ENCODE data around the gene ESF1. TPM values are rescaled to one million over a fixed set of nuclear protein-coding genes. Genes with fewer than 3 reads are reported as not detected.

The ESF1 gene
- total and polyA plus RNA-seq, 2 of the 8 experiments (the other 6 are each of a cell fraction or from before 2014, with no cell fraction given): 1.1 to 32.9 TPM

DNA sequence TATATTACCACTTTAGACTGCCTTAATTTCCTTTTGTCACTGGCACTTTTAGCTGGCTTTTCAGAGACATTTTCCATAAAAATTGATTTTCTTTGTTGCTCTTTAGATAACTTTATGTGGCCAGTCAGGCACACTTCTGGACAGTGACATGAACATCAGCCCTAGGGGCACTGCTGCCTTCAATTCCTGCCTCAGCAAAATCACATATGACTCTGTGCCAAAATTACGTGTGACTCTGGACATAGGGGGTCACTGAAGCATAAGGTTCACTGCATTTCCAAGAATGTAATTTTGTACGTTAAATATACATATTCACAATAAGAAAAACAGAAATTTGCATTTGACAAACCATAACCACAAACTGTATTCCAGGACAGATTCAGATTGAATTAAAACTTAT lies 66.5 kb downstream of the ESF1 start:
- H2BK15ac ChIP-seq (ENCODE audit: low read length): no peak overlapping the region
- H2BK5ac ChIP-seq (ENCODE audit: low read depth, low read length): no peak overlapping the region
- no peak overlapping the region for H4K8ac ChIP-seq (ENCODE audit: extremely low read depth, insufficient read depth, low read length)
- ChIA-PET POLR2A (ENCODE audit: partially characterized antibody) (no interaction called here), CTCF (ENCODE audit: partially characterized antibody) (interaction anchor here (0.6 to 0.7 kb wide), 2 partner anchors 18 to 415 kb away, joined by 3 to 4 read pairs; no protein-coding TSS in a partner anchor)
- no peak overlapping the region for H2AFZ ChIP-seq (ENCODE audit: low read length)
- 97% methylated on average over 2 of the region's 2 CpGs; no CpG with 5 or more reads in 1 of the 2 experiments for WGBS, 2 experiments (ENCODE audit: extremely low coverage in 1 of 2, insufficient coverage in 1 of 2, insufficient read length in 1 of 2, insufficient replicate concordance in 2 of 2, low coverage in 1 of 2, low lambda C conversion rate in 2 of 2, missing lambda C conversion rate in 1 of 2)
- H3K23me2 ChIP-seq (ENCODE audit: low read depth, low read length): no peaks in the 10 kb centered on the region
- H2BK12ac ChIP-seq (ENCODE audit: low read depth, low read length): no peak overlapping the region
- peak overlapping the region; percentile 26 for H4K5ac ChIP-seq (ENCODE audit: insufficient read length, low read depth, low read length)
- H3K56ac ChIP-seq (replicated peaks; ENCODE audit: insufficient read length, low read depth, low read length): no peak overlapping the region
- DNase-seq (ENCODE audit: low read depth in 1 of 2, low spot score in 2 of 2) (no peak), FAIRE-seq (no peak)
- H4K20me1 ChIP-seq (replicated peaks in 1 of 2; ENCODE audit: control insufficient read depth in 1 of 2, insufficient read depth in 2 of 2, low read length in 2 of 2): peaks cover 3% of the 10 kb centered on the region in 2 experiments
- no peaks in the 10 kb centered on the region for H3K9me3 ChIP-seq (ENCODE audit: insufficient read depth in 2 of 2, low read depth in 1 of 2, low read length in 1 of 2)
- H3K79me2 ChIP-seq (ENCODE audit: control insufficient read depth in 1 of 2, insufficient read depth in 2 of 2, low read length in 2 of 2): no peaks in the 10 kb centered on the region
- H3K79me1 ChIP-seq (ENCODE audit: low read depth, low read length): peaks cover 2% of the 10 kb centered on the region; the same call in 1 of the 2 replicates
- no peak overlapping the region for H2AK5ac ChIP-seq (ENCODE audit: low read depth, low read length)
- H3K36me3 ChIP-seq (ENCODE audit: control insufficient read depth in 2 of 4, insufficient read depth in 4 of 4, low read length in 3 of 4): peaks cover 10 to 50% (median 23%) of the 10 kb centered on the region in 4 experiments
- H3K9ac ChIP-seq (replicated peaks in 1 of 4; ENCODE audit: extremely low read depth in 1 of 4, low read depth in 3 of 4, low read length in 3 of 4): no peak overlapping the region
- no peak overlapping the region for H3K4me3 ChIP-seq (ENCODE audit: extremely low read depth in 1 of 4, insufficient read depth in 2 of 4, low read depth in 3 of 4, low read length in 4 of 4)
- no peak overlapping the region for H4K91ac ChIP-seq (replicated peaks; ENCODE audit: insufficient read length, low read length)
- no peak overlapping the region for H3K4ac ChIP-seq (replicated peaks; ENCODE audit: insufficient read length, low read depth, low read length)
- no peak overlapping the region for H3K23ac ChIP-seq (ENCODE audit: insufficient read length)
- no peaks in the 10 kb centered on the region for H3K27me3 ChIP-seq (replicated peaks in 1 of 4; ENCODE audit: control insufficient read depth in 3 of 4, extremely low read depth in 1 of 4, insufficient read depth in 3 of 4, low read length in 3 of 4)
- no peak overlapping the region for H3K18ac ChIP-seq (ENCODE audit: extremely low read depth, low read length)
- no peak overlapping the region for H3K14ac ChIP-seq (ENCODE audit: insufficient read length)
- H2BK120ac ChIP-seq (replicated peaks; ENCODE audit: low read depth, low read length): no peak overlapping the region
- no peak overlapping the region for H2BK20ac ChIP-seq (ENCODE audit: low read length)
- H3K27ac ChIP-seq (ENCODE audit: low read depth, low read length): no peak overlapping the region
- H3K4me2 ChIP-seq (ENCODE audit: insufficient read depth in 1 of 2, low read depth in 2 of 2, low read length in 2 of 2): no peak overlapping the region
- TF ChIP-seq SP1 (IDR thresholded peaks at IDR 0.05; ENCODE audit: low read depth, low read length): no peak
- no peak for TF ChIP-seq BCL11A (IDR thresholded peaks at IDR 0.05; ENCODE audit: low read depth in 2 of 2, low read length in 2 of 2)
- TF ChIP-seq CHD1 (IDR thresholded peaks at IDR 0.05; ENCODE audit: low read depth, low read length): no peak
- no peak for TF ChIP-seq POLR2A (IDR thresholded peaks at IDR 0.05; ENCODE audit: control extremely low read depth in 1 of 2, low read depth in 2 of 2, low read length in 2 of 2)
- no peak for TF ChIP-seq YY1 (IDR thresholded peaks at IDR 0.05; ENCODE audit: low read depth, low read length)
- no peak for TF ChIP-seq RNF2 (IDR thresholded peaks at IDR 0.05; ENCODE audit: borderline replicate concordance, low read depth, low read length, missing control alignments, poor library complexity, severe bottlenecking)
- no peak for TF ChIP-seq CTBP2 (IDR thresholded peaks at IDR 0.05; ENCODE audit: borderline replicate concordance, insufficient read depth, insufficient read length, low read length)
- TF ChIP-seq, protein P1, sequence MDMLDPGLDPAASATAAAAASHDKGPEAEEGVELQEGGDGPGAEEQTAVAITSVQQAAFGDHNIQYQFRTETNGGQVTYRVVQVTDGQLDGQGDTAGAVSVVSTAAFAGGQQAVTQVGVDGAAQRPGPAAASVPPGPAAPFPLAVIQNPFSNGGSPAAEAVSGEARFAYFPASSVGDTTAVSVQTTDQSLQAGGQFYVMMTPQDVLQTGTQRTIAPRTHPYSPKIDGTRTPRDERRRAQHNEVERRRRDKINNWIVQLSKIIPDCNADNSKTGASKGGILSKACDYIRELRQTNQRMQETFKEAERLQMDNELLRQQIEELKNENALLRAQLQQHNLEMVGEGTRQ (IDR thresholded peaks at IDR 0.05; ENCODE audit: low read length): no peak
- TF ChIP-seq BRCA1 (IDR thresholded peaks at IDR 0.05; ENCODE audit: low read depth, low read length): no peak
- no peak for TF ChIP-seq RXRA (IDR thresholded peaks at IDR 0.05; ENCODE audit: insufficient read depth, low read depth, low read length)
- TF ChIP-seq EZH2 (IDR thresholded peaks at IDR 0.05; ENCODE audit: low read depth, low read length, severe bottlenecking): no peak
- peaks cover 0 to 9% (median 2%) of the 10 kb centered on the region in 4 experiments; a peak in 3 of 7 replicates for H3K4me1 ChIP-seq (replicated peaks in 1 of 4; ENCODE audit: control insufficient read depth in 3 of 4, insufficient read depth in 4 of 4, low read length in 3 of 4)

All from H1 (cell line).